Panc1 (cell line): ENCODE data around the gene PRKACG. TPM values are rescaled to one million over a fixed set of nuclear protein-coding genes. Genes with fewer than 3 reads are reported as not detected.

Experiments used
- ATAC-seq: fragments of 200-7000 bp; cut with Tn5 transposase; 2 replicates; pipeline ENCODE4 v1.9.1; 2020; ENCODE audit warnings: mild to moderate bottlenecking, moderate library complexity
- BruUV-seq: library from RNA; stranded (reverse); fragments of 400-500 nt; replicated peaks from 2 replicates; lab custom pipeline; 2021; lab: Mats Ljungman, UMichigan
- CTCF ChIA-PET: fragments of 300-600 bp; sonication (Branson Sonifier 250); formaldehyde crosslinking; loops from one replicate; lab custom pipeline; 2022; ENCODE audit warnings: antibody characterized with exemption; lab: Charles Lee
- POLR2A ChIA-PET: fragments of 300-600 bp; sonication (Branson Sonifier 250); formaldehyde crosslinking; loops from one replicate; lab custom pipeline; 2022; ENCODE audit warnings: antibody characterized with exemption; lab: Charles Lee
- DNase-seq: peaks from one replicate; pipeline ENCODE4 v3.0.0-alpha.2; 2010; ENCODE audit warnings: low read depth, low spot score
- H3K27ac ChIP-seq: 2 replicates; pipeline ENCODE4 v1.5.1; 2011; ENCODE audit warnings: mild to moderate bottlenecking, low read length, inconsistent platforms
- H3K27me3 ChIP-seq: fragments of 200-500 bp; sonication (Bioruptor generic); 2 replicates; pipeline ENCODE4 v1.6.0; 2014; ENCODE audit warnings: low read length, inconsistent platforms; ENCODE audit not compliant: control insufficient read depth, insufficient read depth
- H3K36me3 ChIP-seq: fragments of 200-500 bp; sonication (Bioruptor generic); 2 replicates; pipeline ENCODE4 v1.5.1; 2014; ENCODE audit warnings: inconsistent platforms, mild to moderate bottlenecking, low read length, moderate library complexity; ENCODE audit not compliant: control insufficient read depth, insufficient read depth
- H3K4me1 ChIP-seq: 2 replicates; pipeline ENCODE4 v1.5.1; 2011; ENCODE audit warnings: inconsistent platforms, mild to moderate bottlenecking, low read length, moderate library complexity; ENCODE audit not compliant: control insufficient read depth, insufficient read depth
- H3K4me3 ChIP-seq, 2 experiments: 2 replicates each; pipeline ENCODE4 v1.5.1; 2011 to 2012; ENCODE audit warnings: low read depth in 2 of 2, low read length in 2 of 2, mild to moderate bottlenecking in 2 of 2, inconsistent platforms in 1 of 2, moderate library complexity in 1 of 2
- H3K9me3 ChIP-seq: fragments of 200-500 bp; sonication (Bioruptor generic); 2 replicates; pipeline ENCODE4 v1.5.1; 2014; ENCODE audit warnings: low read depth, mild to moderate bottlenecking, inconsistent platforms, low read length, moderate library complexity; ENCODE audit not compliant: control insufficient read depth, insufficient read depth
- POLR2AphosphoS5 ChIP-seq: IDR thresholded peaks from 2 replicates; pipeline ENCODE4 v1.6.1; 2012; ENCODE audit warnings: mild to moderate bottlenecking, low read depth, low read length, moderate library complexity
- SIN3A ChIP-seq: IDR thresholded peaks from 2 replicates; pipeline ENCODE4 v1.6.1; 2012; ENCODE audit warnings: low read depth, mild to moderate bottlenecking, low read length, moderate library complexity, borderline replicate concordance; ENCODE audit not compliant: insufficient read depth
- in situ Hi-C: cut with HindIII; loops from 2 replicates; pipeline ENCODE4 v1.10.0; 2016; ENCODE audit warnings: low sequenced_read_pairs, low pct_unique_long_range_greater_than_20kb
- intact Hi-C: fragments of 100-400 bp; cut with micrococcal nuclease; formaldehyde crosslinking; loops from one replicate; pipeline ENCODE4 v1.10.0; 2022; ENCODE audit not compliant: unreplicated experiment
- total RNA-seq: library from RNA; stranded (reverse); gene quantifications from one replicate; pipeline ENCODE4 v1.2.1, GENCODE V29; 2021; ENCODE audit not compliant: unreplicated experiment
- TF ChIP-seq, protein P1 (sequence below): fragments of 450-650 bp; IDR thresholded peaks from 2 replicates; pipeline ENCODE4 v1.5.1; 2017; ENCODE audit warnings: mild to moderate bottlenecking

The PRKACG gene
- total RNA-seq, 1 experiment from 2014 or later: not detected

- TF ChIP-seq, protein P1, sequence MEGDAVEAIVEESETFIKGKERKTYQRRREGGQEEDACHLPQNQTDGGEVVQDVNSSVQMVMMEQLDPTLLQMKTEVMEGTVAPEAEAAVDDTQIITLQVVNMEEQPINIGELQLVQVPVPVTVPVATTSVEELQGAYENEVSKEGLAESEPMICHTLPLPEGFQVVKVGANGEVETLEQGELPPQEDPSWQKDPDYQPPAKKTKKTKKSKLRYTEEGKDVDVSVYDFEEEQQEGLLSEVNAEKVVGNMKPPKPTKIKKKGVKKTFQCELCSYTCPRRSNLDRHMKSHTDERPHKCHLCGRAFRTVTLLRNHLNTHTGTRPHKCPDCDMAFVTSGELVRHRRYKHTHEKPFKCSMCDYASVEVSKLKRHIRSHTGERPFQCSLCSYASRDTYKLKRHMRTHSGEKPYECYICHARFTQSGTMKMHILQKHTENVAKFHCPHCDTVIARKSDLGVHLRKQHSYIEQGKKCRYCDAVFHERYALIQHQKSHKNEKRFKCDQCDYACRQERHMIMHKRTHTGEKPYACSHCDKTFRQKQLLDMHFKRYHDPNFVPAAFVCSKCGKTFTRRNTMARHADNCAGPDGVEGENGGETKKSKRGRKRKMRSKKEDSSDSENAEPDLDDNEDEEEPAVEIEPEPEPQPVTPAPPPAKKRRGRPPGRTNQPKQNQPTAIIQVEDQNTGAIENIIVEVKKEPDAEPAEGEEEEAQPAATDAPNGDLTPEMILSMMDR: no peak
- intact Hi-C loops: no loop called here
- H3K4me3 ChIP-seq: no peak overlapping the region
- H3K27me3 ChIP-seq: no peaks in the 10 kb centered on the region
- no peaks in the 10 kb centered on the region for H3K4me1 ChIP-seq
- H3K36me3 ChIP-seq: no peaks in the 10 kb centered on the region
- POLR2A ChIA-PET: no interaction called here
- no peak for DNase-seq
- BruUV-seq: no TSS peak
- H3K27ac ChIP-seq: no peak overlapping the region
- in situ Hi-C loops: no loop called here
- ATAC-seq: no peak
- CTCF ChIA-PET: no interaction called here
- H3K9me3 ChIP-seq: no peaks in the 10 kb centered on the region
These were observed 30.1 kb downstream of the PRKACG start for GRCh38 chr9:68983522-68984424.

GRCh38 chr9:68983008-68983411, 30.9 kb downstream of the PRKACG start:
- no peak for ATAC-seq
- ChIA-PET POLR2A (no interaction called here), CTCF (no interaction called here)
- in situ Hi-C loops: no loop called here
- Histone ChIP-seq H3K4me3 (no peak overlapping the region), H3K27ac (no peak overlapping the region), H3K36me3 (no peaks in the 10 kb centered on the region), H3K27me3 (no peaks in the 10 kb centered on the region), H3K9me3 (no peaks in the 10 kb centered on the region), H3K4me1 (no peaks in the 10 kb centered on the region)
- no TSS peak for BruUV-seq
- no peak for TF ChIP-seq POLR2AphosphoS5
- no peak for DNase-seq
- intact Hi-C loops: no loop called here

GRCh38 chr9:68981789-68982188, 32.1 kb downstream of the PRKACG start:
- Histone ChIP-seq H3K9me3 (no peaks in the 10 kb centered on the region), H3K27ac (no peak overlapping the region), H3K36me3 (no peaks in the 10 kb centered on the region), H3K4me3 (no peak overlapping the region), H3K27me3 (no peaks in the 10 kb centered on the region), H3K4me1 (no peaks in the 10 kb centered on the region)
- POLR2A ChIA-PET: no interaction called here
- DNase-seq (no peak), ATAC-seq (no peak)
- CTCF ChIA-PET: no interaction called here
- in situ Hi-C loops (no loop called here), intact Hi-C loops (no loop called here)
- no peak for TF ChIP-seq POLR2AphosphoS5
- no peak for TF ChIP-seq SIN3A
- TF ChIP-seq, protein P1: no peak
- no TSS peak for BruUV-seq
